Calu3 (cell line): Measurements from ENCODE around the gene ZNF668. TPM values are rescaled to one million over a fixed set of nuclear protein-coding genes. Genes with fewer than 3 reads are reported as not detected.
A peak's percentile ranks its signal among the peaks of the same experiment; 100 is the strongest.

ENCODE experiments used
- BruUV-seq: library from RNA; stranded (reverse); fragments of 400-500 nt; replicated peaks from 2 replicates; lab custom pipeline; 2021; lab: Mats Ljungman, UMichigan
- CTCF ChIA-PET: fragments of 300-600 bp; sonication (Branson Sonifier 250); formaldehyde crosslinking; loops from one replicate; lab custom pipeline; 2022; ENCODE audit warnings: antibody characterized with exemption; lab: Charles Lee
- DNase-seq: peaks from one replicate; pipeline ENCODE4 v3.0.0; 2022
- H3K27ac Mint-ChIP-seq: one replicate; pipeline ENCODE4 v1.8.0; 2022; ENCODE audit warnings: mixed read lengths; ENCODE audit not compliant: unreplicated experiment
- H3K27me3 Mint-ChIP-seq: one replicate; pipeline ENCODE4 v1.8.0; 2022; ENCODE audit warnings: mixed read lengths; ENCODE audit not compliant: unreplicated experiment
- H3K36me3 Mint-ChIP-seq: one replicate; pipeline ENCODE4 v1.8.0; 2022; ENCODE audit warnings: mild to moderate bottlenecking, moderate library complexity, mixed read lengths; ENCODE audit not compliant: insufficient read depth, unreplicated experiment
- H3K4me1 Mint-ChIP-seq: one replicate; pipeline ENCODE4 v1.8.0; 2022; ENCODE audit warnings: mild to moderate bottlenecking, low read depth, mixed read lengths; ENCODE audit not compliant: unreplicated experiment
- H3K4me3 Mint-ChIP-seq: one replicate; pipeline ENCODE4 v1.8.0; 2022; ENCODE audit warnings: mild to moderate bottlenecking, low read depth, moderate library complexity, mixed read lengths; ENCODE audit not compliant: unreplicated experiment
- H3K9me3 Mint-ChIP-seq: one replicate; pipeline ENCODE4 v1.8.0; 2022; ENCODE audit warnings: low read depth, mixed read lengths; ENCODE audit not compliant: unreplicated experiment
- CTCF ChIP-seq: fragments of 200-600 bp; IDR thresholded peaks from one replicate; pipeline ENCODE4 v1.8.0; 2022; ENCODE audit warnings: antibody characterized with exemption; ENCODE audit not compliant: unreplicated experiment
- intact Hi-C: fragments of 100-400 bp; cut with micrococcal nuclease; formaldehyde crosslinking; loops from one replicate; pipeline ENCODE4 v1.10.0; 2022; ENCODE audit not compliant: unreplicated experiment
- total RNA-seq: library from RNA; stranded (reverse); gene quantifications from 2 replicates; pipeline ENCODE4 v1.2.3, GENCODE V29; 2022

ZNF668 gene
- total RNA-seq, 1 experiment from 2014 or later: 12.5 TPM

- BruUV-seq: TSS peak; percentile 23
- no peak for TF ChIP-seq CTCF
- no peaks in the 10 kb centered on the region for H3K27me3 Mint-ChIP-seq
- peaks cover 73% of the 10 kb centered on the region for H3K36me3 Mint-ChIP-seq
- CTCF ChIA-PET: interaction anchor here (0.6 kb wide), 1 partner anchor 1290 kb away, joined by 3 read pairs; no protein-coding TSS in a partner anchor
- H3K27ac Mint-ChIP-seq: no peak overlapping the region
- no peak overlapping the region for H3K4me3 Mint-ChIP-seq
- intact Hi-C loops: no loop called here
- no peak for DNase-seq
- peaks cover 48% of the 10 kb centered on the region for H3K4me1 Mint-ChIP-seq
- no peaks in the 10 kb centered on the region for H3K9me3 Mint-ChIP-seq
These were observed 37.9 kb upstream of the ZNF668 start for GRCh38 chr16:31111881-31112466.

- Mint-ChIP-seq H3K4me1 (peaks cover 48% of the 10 kb centered on the region), H3K27me3 (no peaks in the 10 kb centered on the region), H3K4me3 (peak overlapping the region; percentile 64), H3K27ac (peak overlapping the region; percentile 74), H3K36me3 (peaks cover 62% of the 10 kb centered on the region), H3K9me3 (no peaks in the 10 kb centered on the region)
- CTCF ChIA-PET: no interaction called here
- no peak for DNase-seq
- BruUV-seq: no TSS peak
- no peak for TF ChIP-seq CTCF
- intact Hi-C loops: no loop called here
These were observed 36.3 kb upstream of the ZNF668 start for GRCh38 chr16:31110106-31111034.

GRCh38 chr16:31109622-31110021 lies 35.6 kb upstream of the ZNF668 start:
- BruUV-seq: no TSS peak
- Mint-ChIP-seq H3K9me3 (no peaks in the 10 kb centered on the region), H3K4me1 (peaks cover 42% of the 10 kb centered on the region), H3K4me3 (peak overlapping the region; percentile 64), H3K27me3 (no peaks in the 10 kb centered on the region), H3K36me3 (peaks cover 55% of the 10 kb centered on the region), H3K27ac (peak overlapping the region; percentile 74)
- CTCF ChIA-PET: no interaction called here
- no peak for DNase-seq
- intact Hi-C loops: loop anchor here (5.0 kb wide), 1 partner anchor 38 kb away; no protein-coding TSS in a partner anchor
- TF ChIP-seq CTCF: no peak

GRCh38 chr16:31108794-31109558 lies 34.9 kb upstream of the ZNF668 start:
- no peaks in the 10 kb centered on the region for H3K9me3 Mint-ChIP-seq
- intact Hi-C loops: loop anchor here (5.0 kb wide), 1 partner anchor 38 kb away; no protein-coding TSS in a partner anchor
- H3K27me3 Mint-ChIP-seq: no peaks in the 10 kb centered on the region
- BruUV-seq: TSS peak; percentile 46
- no peak for TF ChIP-seq CTCF
- DNase-seq: no peak
- peak overlapping the region; percentile 74 for H3K27ac Mint-ChIP-seq
- H3K4me1 Mint-ChIP-seq: peaks cover 38% of the 10 kb centered on the region
- H3K36me3 Mint-ChIP-seq: peaks cover 49% of the 10 kb centered on the region
- H3K4me3 Mint-ChIP-seq: peak overlapping the region; percentile 64
- CTCF ChIA-PET: no interaction called here
